Heart left ventricle (tissue), 16 donors: ENCODE data around the gene ZNF785. TPM values are rescaled to one million over a fixed set of nuclear protein-coding genes. Genes with fewer than 3 reads are reported as not detected.
A peak's percentile ranks its signal among the peaks of the same experiment; 100 is the strongest.

Source experiments
- ATAC-seq, 4 donors: fragments of 200-7000 bp; cut with Tn5 transposase; one replicate each; pipeline ENCODE4 v1.9.1; 2020 to 2022; ENCODE audit warnings: moderate library complexity in 4 of 4, mild to moderate bottlenecking in 3 of 4, moderate number of reproducible peaks in 1 of 4
- DNase-seq, 5 donors: peaks; one replicate each; pipeline ENCODE4 v3.0.0-alpha.2; 2020
- H3K27ac ChIP-seq, 12 donors: fragments of 200-600 bp; sonication (generic) in 4 of 12; one replicate each; pipeline versions ENCODE4 v1.5.0 to v1.8.0; 2016 to 2022; ENCODE audit warnings: mild to moderate bottlenecking in 2 of 12
- H3K27me3 ChIP-seq, 9 donors: fragments of 200-600 bp; sonication (generic) in 2 of 9; one replicate each; pipeline versions ENCODE4 v1.5.1 to v1.8.0; 2016 to 2022; ENCODE audit warnings: mild to moderate bottlenecking in 3 of 9
- H3K36me3 ChIP-seq, 9 donors: fragments of 200-600 bp; sonication (generic) in 2 of 9; one replicate each; pipeline versions ENCODE4 v1.5.0 to v1.8.0; 2018 to 2022; ENCODE audit warnings: mild to moderate bottlenecking in 2 of 9
- H3K4me1 ChIP-seq, 12 donors: fragments of 200-600 bp; sonication (generic) in 4 of 12; one replicate each; pipeline versions ENCODE4 v1.5.0 to v1.8.0; 2016 to 2022; ENCODE audit warnings: mild to moderate bottlenecking in 3 of 12
- H3K4me3 ChIP-seq, 12 donors: fragments of 200-600 bp; sonication (generic) in 4 of 12; one replicate each; pipeline versions ENCODE4 v1.5.0 to v1.8.0; 2017 to 2022; ENCODE audit warnings: mild to moderate bottlenecking in 9 of 12, moderate library complexity in 4 of 12
- H3K9me3 ChIP-seq, 12 donors: fragments of 200-600 bp; sonication (generic) in 4 of 12; one replicate each; pipeline versions ENCODE4 v1.5.0 to v1.8.0; 2016 to 2022; ENCODE audit warnings: mild to moderate bottlenecking in 1 of 12
- CTCF ChIP-seq, 12 donors: fragments of 200-600 bp; sonication (generic) in 4 of 12; IDR thresholded peaks; one replicate each; pipeline versions ENCODE4 v1.5.0 to v1.8.0; 2018 to 2022; ENCODE audit warnings: antibody characterized with exemption in 12 of 12, mild to moderate bottlenecking in 5 of 12
- POLR2A ChIP-seq, 2 donors: fragments of 450-650 bp; IDR thresholded peaks; one replicate each; pipeline ENCODE4 v1.6.1; 2017; ENCODE audit warnings: antibody characterized with exemption in 2 of 2, mild to moderate bottlenecking in 2 of 2, moderate library complexity in 2 of 2
- WGBS, 4 donors: extraction: QIAGEN DNeasy Blood & Tissue Kit in 2 of 4; methylation state at CpG; one replicate each; pipeline versions ENCODE4 v1.1.5 to v1.1.7; 2013 to 2018; 5-methylcytosine and 5-hydroxymethylcytosine counted together
- intact Hi-C, 10 donors: fragments of 100-400 bp; cut with DNase I; formaldehyde crosslinking; loops; one replicate each; pipeline versions ENCODE4 v1.11.1 to v1.14.2; 2022
- polyA plus RNA-seq, 2 donors: library from polyadenylated mRNA; stranded (reverse); fragments of 200-250 nt; gene quantifications; one replicate each; pipeline ENCODE4 v1.2.3, GENCODE V29; 2013
- total RNA-seq, 9 donors: library from RNA; depleted of rRNA in 2 of 9; stranded (reverse); fragments of >200 nt in 2 of 9; fragmentation: NEBNext Ultra II Directional in 3 of 9; extraction: Animal tissue kit (Norgen Biotek cat#: 25700) in 3 of 9; gene quantifications; one replicate each; pipeline versions ENCODE4 v1.1.0 to v1.2.4, GENCODE V29; 2016 to 2023
- donor health status: ischemic (EF 13 %, LVEDD 7.1; RV severe dilation, severe dysfunction).
- donor health status: healthy with polysubstance abuse.
- donor health status: DM: no; HTN: yes; CAD: no.
- donor health status: DM: no; HTN: no; CAD: no.
- donor health status: ischemic (EF 25% LVEDD 6.9; RV normal size, moderate dysfunction).
- donor health status: ischemic (EF 25% LVEDD 5.7; RV mildly dilated, moderate dysfunction).
- donor health status: healthy.
- donor health status: DM: yes; HTN: yes; CAD: no.
- donor health status: ischemic (EF 35%, LVEDD 5.7; RV mildly dilated, moderate dysfunction).
- donor health status: nonischemic (EF 11% LVEDD 7.7; RV severe dilation, severe dysfunction).
- donor health status: DM: yes; HTN: yes; CAD: no.
- donor health status: PGD.
- donor health status: ischemic (EF 29% LVEDD 5.4; RV normal size, mild dysfunction).
- donor health status: nonischemic (EF 23%, LVEDD 6.1; RV moderate dilation, normal function).

The ZNF785 gene
- total and polyA plus RNA-seq, 11 donors = 2.9 to 10.9 (median 4.5) TPM

- ATAC-seq (no peak), DNase-seq (no peak)
- H3K36me3 ChIP-seq = peaks cover 0 to 35% (median 23%) of the 10 kb centered on the region in 9 donors
- H3K27me3 ChIP-seq = no peaks in the 10 kb centered on the region
- no peak for TF ChIP-seq POLR2A (IDR thresholded peaks at IDR 0.05)
- no peak for TF ChIP-seq CTCF (IDR thresholded peaks at IDR 0.05)
- WGBS, 4 donors = 78 to 89% (median 85%) methylated on average over 1 of the region's 1 CpG
- no peaks in the 10 kb centered on the region for H3K9me3 ChIP-seq
- intact Hi-C loops = loop anchor here in 6 of 10 donors (5.0 kb wide), 5 partner anchors 37 to 78 kb away; partner anchors contain the start of genes ZNF747 (in 3 of the 6), ZNF768 (in 2 of the 6) and PRR14 (in 1 of the 6)
- H3K4me1 ChIP-seq = peaks cover 3 to 24% (median 19%) of the 10 kb centered on the region in 12 donors
- H3K27ac ChIP-seq = no peak overlapping the region
- no peak overlapping the region for H3K4me3 ChIP-seq
Observed at GRCh38 chr16:30574678-30575077, 10.8 kb downstream of the ZNF785 start.

- H3K27ac ChIP-seq = peak within 1 kb of the TSS; percentile 88 to 100 (median 98)
- H3K9me3 ChIP-seq = no peaks in the 10 kb centered on the region
- peaks cover 0 to 14% (median 3%) of the 10 kb centered on the region in 9 donors for H3K36me3 ChIP-seq
- H3K4me1 ChIP-seq = peaks cover 3 to 41% (median 20%) of the 10 kb centered on the region in 12 donors
- peak within 1 kb of the TSS; percentile 49 to 99 (median 83) for H3K4me3 ChIP-seq
- H3K27me3 ChIP-seq = no peaks in the 10 kb centered on the region
- peak; percentile 90 to 95 (median 92) for ATAC-seq
- TF ChIP-seq POLR2A (IDR thresholded peaks at IDR 0.05) (peak in 1 of 2 donors; percentile 44), CTCF (IDR thresholded peaks at IDR 0.05) (no peak)
- peak; percentile 95 to 96 (median 96) for DNase-seq
- WGBS, 4 donors = 0 to 1% (median 0%) methylated on average over 42 to 67 of the region's 67 CpGs
- intact Hi-C loops = loop anchor here in 8 of 10 donors (1.0 to 5.0 kb wide), 8 partner anchors 13 to 81 kb away; partner anchors contain the start of genes ZNF747 (in 4 of the 8), ZNF785 (in 3 of the 8), ZNF768 (in 2 of the 8) and PRR14 (in 1 of the 8)
Observed at GRCh38 chr16:30571445-30572322, 13.8 kb downstream of the ZNF785 start, which contains the start of gene ZNF688. Gene ZNF688 (minus strand): TSS chr16:30571714. CDS start chr16:30571629, 85 bp downstream.

GRCh38 chr16:30570636-30571444, 14.7 kb downstream of the ZNF785 start:
- Histone ChIP-seq H3K27ac (peak overlapping the region; percentile 88 to 100 (median 98)), H3K4me1 (peaks cover 3 to 41% (median 20%) of the 10 kb centered on the region in 12 donors), H3K27me3 (no peaks in the 10 kb centered on the region), H3K9me3 (no peaks in the 10 kb centered on the region), H3K4me3 (peak overlapping the region; percentile 49 to 99 (median 83)), H3K36me3 (peaks cover 0 to 10% (median 3%) of the 10 kb centered on the region in 9 donors)
- DNase-seq = peak in 2 of 5 donors; percentile 42 to 66
- WGBS, 4 donors = 6 to 15% (median 7%) methylated on average over 7 to 22 of the region's 22 CpGs
- no peak for TF ChIP-seq POLR2A (IDR thresholded peaks at IDR 0.05)
- no peak for TF ChIP-seq CTCF (IDR thresholded peaks at IDR 0.05)
- intact Hi-C loops = loop anchor here in 7 of 10 donors (1.0 to 5.0 kb wide), 7 partner anchors 14 to 81 kb away; partner anchors contain the start of genes ZNF747 (in 4 of the 7), ZNF768 (in 2 of the 7), PRR14 (in 1 of the 7) and ZNF785 (in 1 of the 7)
- peak in 3 of 4 donors; percentile 2 to 12 (median 12) for ATAC-seq
